Measurements from ENCODE around the gene MGAT4A.

The MGAT4A gene

GRCh38 chr2:98708396-98709186, 22.3 kb downstream of the MGAT4A start:
- no peak for TF ChIP-seq ZNF274 (IDR thresholded peaks at IDR 0.05; ENCODE audit: low read depth, low read length)

GRCh38 chr2:98706591-98706990, 24.3 kb downstream of the MGAT4A start:
- H3K4me3 ChIP-seq (ENCODE audit: low read length) = no peak overlapping the region
- no peak for TF ChIP-seq ZNF274 (IDR thresholded peaks at IDR 0.05; ENCODE audit: low read depth, low read length)

More at GRCh38 chr2:98708396-98709186, 22.3 kb downstream of the MGAT4A start:
- H3K4me3 ChIP-seq (ENCODE audit: low read length) = no peak overlapping the region

DNA sequence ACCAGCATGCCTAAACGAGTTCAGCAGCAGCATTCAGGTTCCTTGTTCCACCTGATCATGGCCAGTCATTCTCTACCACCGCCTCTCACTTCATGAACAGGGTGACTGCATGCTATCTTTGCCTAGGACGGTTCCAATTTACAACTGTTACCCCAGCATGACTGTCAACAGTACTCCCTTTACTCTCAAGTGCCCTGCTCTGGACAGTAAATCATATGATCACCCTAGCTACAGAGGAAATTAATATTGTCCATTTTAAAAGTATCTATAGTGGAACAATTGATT, 25.7 kb downstream of the MGAT4A start:
- H3K4me3 ChIP-seq (ENCODE audit: low read length) = no peak overlapping the region
- no peak for TF ChIP-seq ZNF274 (IDR thresholded peaks at IDR 0.05; ENCODE audit: low read depth, low read length)

DNA sequence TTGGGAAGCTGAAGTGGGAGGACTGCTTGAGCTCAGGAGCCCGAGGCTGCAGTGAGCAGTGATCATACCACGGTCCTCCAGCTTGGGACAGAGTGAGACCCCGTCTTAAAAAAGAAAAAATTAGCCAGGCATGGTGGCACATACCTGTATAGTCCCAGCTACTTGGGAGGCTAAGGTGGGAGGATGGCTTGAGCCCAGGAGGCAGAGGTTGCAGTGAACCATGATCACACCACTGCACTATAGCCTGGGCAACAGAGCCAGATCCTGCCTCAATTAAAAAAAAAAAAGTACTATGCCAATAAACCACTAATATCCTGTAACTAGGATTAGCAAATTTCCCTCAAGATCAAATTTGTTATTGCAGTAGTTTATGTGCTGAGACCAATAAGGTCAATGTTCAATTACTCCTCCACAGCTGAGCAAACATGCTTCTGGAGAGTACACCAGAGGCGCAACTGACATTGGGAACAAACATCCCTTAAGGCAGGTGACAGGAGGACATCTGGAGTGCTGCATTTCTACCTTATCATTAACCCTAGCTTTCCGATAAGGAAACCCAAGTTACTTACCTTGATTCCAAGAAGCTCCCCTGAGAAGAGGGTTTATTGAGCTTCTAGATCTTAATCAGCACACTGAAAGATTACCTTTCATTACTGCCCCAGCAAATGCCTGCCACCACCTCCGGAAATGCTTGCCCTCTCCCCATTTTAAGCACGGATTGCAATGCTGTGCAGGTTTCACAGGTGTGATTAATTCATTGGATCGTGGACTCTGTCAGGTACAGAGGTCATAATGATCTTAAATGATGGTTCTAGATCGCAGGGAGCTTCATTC, 26.2 kb downstream of the MGAT4A start:
- no peak for TF ChIP-seq ZNF274 (IDR thresholded peaks at IDR 0.05; ENCODE audit: low read depth, low read length)

DNA sequence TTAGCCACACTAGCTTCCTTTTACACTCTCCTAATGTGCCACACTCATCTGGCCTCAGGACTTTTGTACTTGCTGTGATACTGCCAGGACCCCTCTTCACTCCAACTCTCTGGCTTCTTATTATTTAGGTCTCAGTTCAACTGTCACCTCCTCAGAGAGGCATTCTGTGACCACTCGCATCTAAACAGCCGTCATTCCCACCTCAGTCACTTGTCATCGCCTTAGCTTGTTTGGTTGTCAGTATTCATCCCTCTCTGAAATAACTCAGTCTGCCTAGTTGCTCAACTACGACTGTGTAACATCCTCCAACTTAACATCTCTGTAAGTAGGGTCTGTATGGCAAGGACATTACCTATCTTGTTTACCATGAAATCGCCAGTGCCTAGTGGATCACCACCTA, 27.2 kb downstream of the MGAT4A start:
- H3K4me3 ChIP-seq (ENCODE audit: low read length) = no peak overlapping the region
- TF ChIP-seq ZNF274 (IDR thresholded peaks at IDR 0.05; ENCODE audit: low read depth, low read length) = no peak

More for the DNA sequence above, 26.2 kb downstream of the MGAT4A start:
- no peak overlapping the region for H3K4me3 ChIP-seq (ENCODE audit: low read length)

GRCh38 chr2:98702858-98703620, 27.9 kb downstream of the MGAT4A start:
- no peak for TF ChIP-seq ZNF274 (IDR thresholded peaks at IDR 0.05; ENCODE audit: low read depth, low read length)

DNA sequence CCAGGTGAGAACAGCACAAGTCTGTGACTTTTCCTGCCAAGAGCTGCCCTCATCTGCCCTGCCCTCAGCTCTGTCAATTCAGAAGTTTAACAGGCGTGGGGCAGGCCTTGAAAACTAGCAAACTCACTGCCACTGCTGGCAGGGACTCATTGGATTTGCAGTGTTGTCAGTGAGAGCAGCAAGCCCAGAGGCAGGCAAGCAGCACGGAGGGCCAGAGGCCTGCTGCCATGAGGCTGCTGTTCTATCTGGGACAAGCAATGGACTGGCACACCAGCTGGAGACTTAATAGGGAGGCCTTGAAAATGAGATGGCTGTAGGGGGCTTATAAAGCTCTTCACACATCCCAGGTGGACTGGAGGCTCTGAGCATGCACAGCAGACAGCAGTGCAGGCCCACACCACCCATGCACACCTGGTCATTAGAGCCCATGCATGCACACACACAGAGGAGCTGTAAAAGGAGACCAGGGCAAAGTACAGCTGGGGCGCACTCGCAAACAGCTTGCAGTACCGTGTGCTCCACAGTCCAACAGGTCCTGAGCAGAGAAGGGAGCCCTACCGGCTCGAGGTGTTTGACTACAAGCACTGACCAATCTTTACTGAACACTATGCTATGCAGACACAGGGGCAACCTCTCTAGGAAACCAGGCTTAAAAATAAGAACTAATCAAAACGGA, 28.7 kb downstream of the MGAT4A start:
- no peak overlapping the region for H3K4me3 ChIP-seq (ENCODE audit: low read length)
- TF ChIP-seq ZNF274 (IDR thresholded peaks at IDR 0.05; ENCODE audit: low read depth, low read length) = no peak

More at GRCh38 chr2:98702858-98703620, 27.9 kb downstream of the MGAT4A start:
- no peak overlapping the region for H3K4me3 ChIP-seq (ENCODE audit: low read length)

DNA sequence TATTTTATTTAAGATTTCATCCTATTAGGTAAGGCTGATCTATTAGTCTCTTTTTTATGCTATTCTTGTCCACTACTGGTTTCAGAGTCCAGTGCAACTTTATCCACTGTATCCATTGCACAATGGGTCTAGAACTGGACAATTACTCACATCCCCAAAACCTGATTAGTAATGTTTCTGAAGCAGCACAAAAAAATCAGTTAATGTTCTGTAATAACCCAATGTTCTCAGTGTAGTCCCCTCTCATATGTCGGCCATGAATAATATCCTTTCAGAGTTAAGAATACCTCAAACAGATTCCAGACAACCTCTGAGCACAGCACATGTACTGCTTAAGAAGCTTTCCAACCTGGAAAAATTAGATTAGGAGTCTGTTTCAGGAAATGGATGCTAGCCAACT, 29.7 kb downstream of the MGAT4A start:
- no peak overlapping the region for H3K4me3 ChIP-seq (ENCODE audit: low read length)
- TF ChIP-seq ZNF274 (IDR thresholded peaks at IDR 0.05; ENCODE audit: low read depth, low read length) = no peak

- no peak for TF ChIP-seq ZNF274 (IDR thresholded peaks at IDR 0.05; ENCODE audit: low read depth, low read length)
- H3K4me3 ChIP-seq (ENCODE audit: low read length) = no peak overlapping the region
Observed at GRCh38 chr2:98698896-98699295, 32.0 kb downstream of the MGAT4A start.

DNA sequence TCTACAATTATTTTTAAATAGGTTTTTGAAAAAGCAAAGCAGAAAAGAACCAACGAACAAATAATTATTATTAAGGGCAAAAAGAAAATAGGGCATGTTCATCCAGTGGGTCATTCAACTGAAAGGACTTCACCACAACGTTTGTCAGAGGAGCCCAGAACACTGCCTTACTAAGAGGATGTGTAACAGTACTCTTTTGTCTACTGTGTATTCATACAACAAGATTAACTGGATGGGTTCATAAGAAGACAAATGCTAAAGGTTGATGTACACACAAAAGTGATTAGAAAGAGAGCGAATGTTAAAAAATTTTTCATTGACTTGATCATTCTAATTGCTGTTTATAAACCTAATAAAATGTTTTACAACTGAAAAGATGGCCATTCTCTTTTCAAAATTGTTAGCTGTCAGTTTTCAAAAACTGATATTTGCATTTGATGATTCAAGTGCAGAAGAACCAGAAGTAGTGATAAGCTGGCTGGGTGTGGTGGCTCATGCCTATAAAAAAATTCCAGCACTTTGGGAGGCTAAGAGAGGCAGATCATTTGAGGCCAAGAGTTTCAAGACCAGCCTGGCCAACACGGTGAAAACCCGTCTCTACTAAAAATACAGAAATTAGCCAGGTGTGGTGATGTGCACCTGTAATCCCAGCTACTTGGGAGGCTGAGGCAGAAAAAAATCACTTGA, 33.1 kb downstream of the MGAT4A start:
- no peak for TF ChIP-seq ZNF274 (IDR thresholded peaks at IDR 0.05; ENCODE audit: low read depth, low read length)
- H3K4me3 ChIP-seq (ENCODE audit: low read length) = no peak overlapping the region

GRCh38 chr2:98696200-98696599, 34.7 kb downstream of the MGAT4A start:
- TF ChIP-seq ZNF274 (IDR thresholded peaks at IDR 0.05; ENCODE audit: low read depth, low read length) = no peak
- no peak overlapping the region for H3K4me3 ChIP-seq (ENCODE audit: low read length)

DNA sequence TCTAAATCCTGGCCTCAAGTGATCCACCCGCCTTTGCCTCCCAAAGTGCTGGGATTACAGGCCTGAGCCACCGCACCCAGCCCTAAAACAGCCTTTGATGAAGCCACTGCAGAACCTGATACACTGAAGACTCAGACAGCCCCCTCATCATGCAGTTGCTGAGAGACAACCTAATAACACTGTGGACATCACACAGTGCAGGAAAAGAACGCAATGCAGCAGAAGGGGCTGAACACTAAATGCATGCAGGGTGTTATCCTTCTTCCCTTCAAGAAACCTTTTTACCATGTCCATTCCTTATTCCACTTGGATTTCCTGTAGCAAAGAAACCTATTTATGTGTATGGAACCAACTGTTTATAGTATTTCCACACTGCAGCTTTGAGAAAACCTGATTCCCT, 35.7 kb downstream of the MGAT4A start:
- no peak for TF ChIP-seq ZNF274 (IDR thresholded peaks at IDR 0.05; ENCODE audit: low read depth, low read length)
- no peak overlapping the region for H3K4me3 ChIP-seq (ENCODE audit: low read length)

- H3K4me3 ChIP-seq (ENCODE audit: low read length) = no peak overlapping the region
- no peak for TF ChIP-seq ZNF274 (IDR thresholded peaks at IDR 0.05; ENCODE audit: low read depth, low read length)
Observed at GRCh38 chr2:98693477-98693876, 37.5 kb downstream of the MGAT4A start.

Measured in GM08714 (cell line).